ENCODE data around the gene PNKD.
"Not testable (repeated sequence)": the region's sequence is repeated elsewhere in the genome, so short reads cannot be mapped to it uniquely, and the experiment has no call there.

The PNKD gene

DNA sequence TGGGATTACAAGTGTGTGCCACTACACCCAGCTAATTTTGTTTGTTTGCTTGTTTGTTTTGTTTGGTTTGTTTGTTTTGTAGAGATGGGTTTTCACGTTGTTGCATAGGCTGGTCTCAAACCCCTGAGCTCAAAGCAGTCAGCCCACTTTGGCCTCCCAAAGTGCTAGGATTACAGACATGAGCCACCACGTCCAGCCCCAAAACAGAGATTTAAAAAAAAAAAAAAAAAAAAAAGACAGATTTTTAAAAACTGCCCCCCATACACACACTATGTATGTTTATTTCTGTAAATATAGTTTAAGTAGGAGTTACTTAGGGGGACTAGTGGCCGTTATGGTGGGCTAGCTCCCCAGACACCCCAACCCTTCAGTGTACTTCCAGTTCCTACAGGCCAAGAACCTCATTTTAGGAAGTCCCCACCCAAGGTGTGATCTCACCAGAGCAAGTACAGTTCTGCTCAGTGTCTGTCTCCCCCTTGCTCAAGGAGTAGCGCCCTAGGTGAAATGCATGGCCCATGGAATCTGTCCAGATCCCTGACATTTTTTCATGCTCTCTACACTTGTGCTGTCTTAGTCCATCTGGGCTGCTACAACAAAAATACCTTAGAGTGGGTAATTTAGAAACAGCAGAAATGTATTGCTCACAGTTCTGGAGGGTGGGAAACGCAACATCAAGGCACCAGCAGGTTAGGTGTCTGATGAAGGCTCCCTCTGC, 23.6 kb downstream of the PNKD start:
- no peak for DNase-seq

DNA sequence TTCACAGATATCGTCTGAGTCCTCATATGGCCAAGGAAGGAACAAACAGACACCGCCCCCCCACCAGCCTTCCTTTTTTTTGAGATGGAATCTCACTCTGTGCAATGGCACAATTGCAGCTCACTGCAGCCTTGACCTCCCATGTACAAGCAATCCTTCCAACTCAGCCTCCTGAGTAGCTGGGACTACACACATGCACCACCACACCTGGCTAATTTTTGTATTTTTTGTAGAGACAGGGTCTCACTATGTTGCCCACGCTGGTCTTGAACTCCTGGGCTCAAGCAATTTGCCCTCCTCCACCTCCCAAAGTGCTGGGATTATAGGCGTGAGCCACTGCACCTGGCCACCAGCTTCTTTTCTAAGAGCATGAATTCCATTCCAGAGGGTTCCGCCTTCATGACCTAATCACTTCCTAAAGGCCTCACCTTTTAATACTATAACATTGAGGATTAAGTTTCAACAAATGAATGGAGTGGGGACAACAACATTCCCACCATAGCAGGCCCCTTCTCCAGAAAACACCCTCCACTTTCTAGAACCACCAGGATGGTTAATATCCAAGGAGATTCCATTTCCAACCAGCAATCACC, 24.2 kb downstream of the PNKD start:
- no peak for DNase-seq

DNA sequence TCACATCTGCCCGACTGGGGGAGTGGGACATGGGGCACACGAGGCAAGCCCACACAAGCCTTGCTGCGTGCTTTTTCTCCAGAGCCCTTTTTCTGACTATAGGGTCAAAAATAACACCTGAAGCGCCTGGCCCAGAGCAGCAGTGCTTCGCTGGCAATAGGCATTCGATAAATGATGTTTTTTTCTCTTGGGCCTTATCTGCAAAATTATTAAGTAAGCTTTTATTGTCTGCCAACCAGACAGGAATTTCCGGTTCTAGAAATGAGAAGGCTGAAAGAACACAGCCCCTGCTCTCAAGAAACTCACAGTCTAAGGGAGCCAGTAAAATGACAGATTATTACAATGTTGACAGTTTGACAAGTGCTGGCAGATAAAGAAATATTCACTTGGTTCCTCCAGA, 24.7 kb downstream of the PNKD start:
- DNase-seq: no peak

DNA sequence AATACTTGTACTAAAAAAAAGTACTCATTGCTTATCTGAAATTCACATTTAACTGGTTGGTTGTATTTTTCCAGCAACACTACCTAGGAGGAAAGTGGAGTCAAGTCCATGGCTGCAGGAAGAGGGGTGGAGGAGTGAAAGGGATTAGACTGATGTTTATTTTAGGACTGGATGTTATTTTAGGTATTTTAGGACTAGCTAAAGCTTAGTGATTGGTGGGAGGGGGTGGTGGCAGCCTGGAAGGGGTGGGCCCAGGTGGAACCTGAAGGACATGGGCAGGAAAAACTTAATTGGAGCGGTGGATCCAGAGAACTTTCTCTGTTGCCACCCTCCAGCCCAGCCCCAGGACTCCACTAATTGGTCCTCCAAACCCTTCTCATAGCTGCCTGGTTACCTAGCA, 25.9 kb downstream of the PNKD start:
- no peak for DNase-seq

DNA sequence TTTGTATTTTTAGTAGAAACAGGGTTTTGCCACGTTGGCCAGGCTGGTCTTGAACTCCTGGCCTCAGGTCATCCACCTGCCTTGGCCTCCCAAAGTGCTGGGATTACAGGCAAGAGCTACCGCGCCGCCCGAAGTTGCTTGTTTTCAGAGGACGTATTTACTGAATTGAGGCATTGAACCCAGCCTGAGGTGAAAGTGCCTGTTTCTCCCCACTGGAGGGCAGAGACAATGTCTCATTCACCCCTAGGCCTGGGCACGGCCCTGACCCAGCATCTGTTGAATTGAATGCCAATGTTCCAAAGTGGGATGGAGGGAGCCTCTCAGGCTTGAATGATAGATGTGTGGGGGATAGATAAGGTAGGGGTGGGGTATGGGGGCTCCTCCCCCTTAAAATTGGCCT, 26.5 kb downstream of the PNKD start:
- DNase-seq: no peak

DNA sequence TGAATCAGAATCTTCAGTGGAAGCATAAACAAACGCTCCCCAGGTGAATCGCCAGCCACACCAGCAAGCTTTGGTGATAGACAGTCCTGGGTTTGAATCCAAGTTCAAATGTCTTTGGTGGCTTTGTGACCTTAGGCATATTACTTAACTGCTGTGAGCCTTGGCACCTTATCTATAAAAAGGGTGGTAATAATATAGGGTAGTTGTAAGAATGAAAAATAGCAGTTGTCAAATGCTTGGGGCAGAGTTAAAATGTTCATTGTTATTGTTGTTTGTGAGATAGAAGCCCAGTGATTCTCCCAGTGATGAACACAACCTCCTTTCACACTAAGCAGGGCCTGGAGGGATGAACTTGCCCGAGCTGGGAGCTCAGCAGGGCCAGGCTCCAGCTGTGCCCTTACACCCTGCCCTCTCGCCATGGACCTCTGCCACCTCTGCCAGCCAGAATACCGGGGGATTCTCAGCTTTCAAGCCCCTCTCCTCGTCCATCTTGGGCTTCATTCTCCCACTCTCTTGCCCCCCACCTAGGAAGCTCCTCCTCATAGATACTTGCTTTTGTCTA, 28.1 kb downstream of the PNKD start:
- DNase-seq: no peak

DNA sequence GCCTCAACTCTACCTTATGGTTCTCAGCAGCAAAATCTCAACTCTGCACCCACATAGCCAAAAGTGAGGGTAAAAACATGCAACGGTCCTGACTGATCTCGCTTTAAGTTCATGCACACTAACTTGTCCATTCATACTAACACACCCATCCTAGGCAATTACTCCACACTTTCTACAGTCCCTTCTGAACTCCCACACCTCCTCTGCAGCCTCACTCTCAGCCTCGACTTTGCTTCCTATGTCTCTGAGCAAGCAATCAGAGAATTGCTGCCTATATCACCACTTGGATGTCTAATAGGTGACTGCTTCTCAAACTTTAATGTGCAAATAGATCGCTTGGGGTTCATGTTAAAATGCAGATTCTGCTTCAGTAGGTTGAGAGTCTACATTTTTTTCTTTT, 29.8 kb downstream of the PNKD start:
- DNase-seq: no peak

DNA sequence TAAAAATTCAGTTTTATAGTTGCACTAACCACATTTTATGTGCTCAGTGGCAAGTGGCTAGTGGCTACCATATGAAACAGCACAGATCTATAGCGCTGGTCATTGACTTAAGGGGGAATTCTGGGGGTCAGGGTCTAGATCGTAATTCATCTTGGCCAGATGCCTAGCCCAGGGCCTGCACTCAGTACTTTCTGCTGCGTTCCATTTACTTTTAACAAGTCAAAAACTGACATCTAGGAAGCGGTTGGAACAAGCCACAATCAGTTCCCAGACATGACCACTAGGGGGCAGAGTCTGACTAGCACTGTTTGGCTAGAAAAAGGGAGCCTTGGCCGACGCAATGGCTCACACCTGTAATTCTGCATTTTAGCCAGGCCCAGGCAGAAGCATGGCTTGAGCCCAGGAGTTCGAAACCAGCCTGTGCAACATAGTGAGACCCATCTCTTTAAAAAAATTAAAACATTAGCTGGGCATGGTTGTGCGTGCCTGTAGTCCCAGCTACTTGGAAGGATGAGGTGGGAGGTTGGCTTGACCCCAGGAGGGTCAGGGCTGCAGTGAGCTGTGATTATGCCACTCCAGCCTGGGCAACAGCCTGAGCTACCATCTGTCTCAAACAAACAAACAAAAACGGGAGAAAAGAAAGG, 31.0 kb downstream of the PNKD start:
- peak; percentile 89 for DNase-seq

DNA sequence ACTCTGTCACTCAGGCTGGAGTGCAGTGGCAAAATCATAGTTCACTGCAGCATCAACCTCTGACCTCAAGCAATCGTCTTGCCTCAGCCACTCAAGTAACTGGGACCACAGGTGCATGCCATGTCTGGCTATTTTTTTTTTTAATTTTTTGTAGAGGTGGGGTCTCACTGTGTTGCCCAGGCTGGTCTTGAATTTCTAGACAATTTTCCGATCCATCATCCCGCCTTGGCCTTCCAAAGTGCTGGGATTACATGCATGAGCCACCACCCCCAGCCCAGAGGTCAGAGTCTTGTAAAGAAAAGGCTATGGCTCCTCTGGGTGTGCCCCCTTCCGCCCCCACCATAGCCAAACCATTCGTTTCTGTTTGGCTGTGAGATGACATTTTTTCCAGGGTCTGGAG, 35.1 kb downstream of the PNKD start:
- no peak for DNase-seq

DNA sequence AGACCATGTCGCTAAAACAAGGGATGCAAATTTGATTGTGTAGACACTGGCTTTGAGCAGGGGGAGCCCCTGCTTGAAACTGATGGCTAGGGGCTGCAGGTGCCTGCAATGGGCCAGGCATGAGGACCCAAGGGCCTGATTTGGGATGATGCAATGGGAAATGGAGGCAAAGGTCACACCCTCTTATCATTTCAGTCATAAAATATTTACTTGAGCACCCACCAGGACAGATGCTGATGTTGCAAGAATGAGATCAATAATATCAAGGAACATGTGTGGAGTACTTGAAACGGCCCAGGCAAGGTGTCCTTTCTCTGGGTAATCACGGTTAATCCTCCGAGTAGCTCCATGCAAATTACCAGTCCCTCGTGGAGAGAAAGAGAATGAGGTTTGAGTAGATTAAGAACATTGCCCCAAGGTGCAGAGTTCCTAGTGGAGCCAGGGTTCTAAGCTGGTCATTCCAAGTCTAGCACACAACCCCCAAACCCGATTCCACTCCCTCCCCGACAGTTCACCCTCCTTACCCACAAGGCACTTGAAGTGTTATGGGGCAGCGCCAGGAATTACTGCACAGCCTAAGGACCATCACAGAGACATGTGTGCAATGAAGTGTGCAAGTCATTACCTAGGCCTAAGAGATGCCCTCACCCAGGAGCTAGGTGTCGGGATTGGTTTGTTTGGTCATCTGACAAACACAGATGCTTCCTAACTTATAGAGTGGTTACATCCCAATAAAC, 36.0 kb downstream of the PNKD start:
- DNase-seq: no peak

DNA sequence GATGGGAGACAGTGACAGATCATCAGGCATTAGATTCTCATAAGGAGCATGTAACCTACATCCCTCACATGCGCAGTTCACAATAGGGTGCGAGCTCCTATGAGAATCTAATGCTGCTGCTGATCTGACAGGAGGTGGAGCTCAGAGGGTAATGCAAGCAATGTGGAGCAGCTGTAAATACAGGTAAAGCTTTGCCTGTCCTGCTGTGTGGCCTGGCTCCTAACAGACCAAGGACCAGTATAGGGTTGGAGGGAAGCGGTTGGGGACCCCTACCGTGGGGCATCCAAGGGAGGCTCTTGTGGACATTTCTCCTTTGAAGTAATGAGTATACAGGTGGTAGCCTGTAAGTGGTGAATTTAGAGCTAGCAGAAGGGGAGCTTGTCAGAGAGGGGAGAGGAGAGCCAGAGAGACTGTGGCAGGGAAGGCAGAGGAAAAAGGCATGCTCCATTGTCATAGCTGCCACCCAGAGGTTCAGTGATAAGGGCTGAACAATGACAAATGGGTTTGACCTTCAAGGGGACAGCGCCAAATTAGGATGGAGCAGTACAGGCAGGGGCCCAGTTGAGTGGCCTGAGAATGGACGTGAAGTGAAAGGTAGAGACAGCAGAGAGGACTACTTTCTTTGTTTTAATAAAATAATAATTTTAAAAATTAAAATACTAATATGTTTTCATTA, 37.2 kb downstream of the PNKD start:
- no peak for DNase-seq

DNA sequence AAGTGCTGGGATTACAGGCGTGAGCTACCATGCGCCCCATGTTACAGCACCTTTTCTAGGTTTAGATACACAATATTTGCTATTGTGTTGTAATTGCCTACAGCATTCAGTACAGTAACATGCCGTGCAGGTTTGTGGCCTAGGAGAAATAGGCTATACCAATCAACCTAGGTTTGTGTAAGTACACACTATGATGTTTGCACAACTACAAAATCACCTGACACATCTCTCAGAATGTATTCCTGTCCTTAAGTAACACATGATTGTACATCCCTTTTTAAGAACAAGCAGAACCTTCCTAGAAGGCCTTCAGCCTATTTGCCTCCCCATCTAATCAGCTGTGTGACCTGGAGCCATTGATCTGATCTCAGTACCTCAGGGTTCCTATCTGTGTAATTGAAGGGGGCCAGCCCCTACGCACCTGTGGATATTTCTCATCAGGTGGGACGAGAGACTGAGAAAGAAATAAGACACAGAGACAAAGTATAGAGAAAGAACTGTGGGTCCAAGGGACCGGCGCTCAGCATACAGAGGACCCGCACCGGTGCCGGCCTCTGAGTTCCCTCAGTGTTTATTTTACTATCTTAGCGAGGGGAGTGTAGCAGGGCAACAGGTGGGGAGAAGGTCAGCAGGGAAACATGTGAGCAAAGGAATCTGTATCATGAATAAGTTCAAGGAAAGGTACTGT, 40.7 kb downstream of the PNKD start:
- no peak for DNase-seq

DNA sequence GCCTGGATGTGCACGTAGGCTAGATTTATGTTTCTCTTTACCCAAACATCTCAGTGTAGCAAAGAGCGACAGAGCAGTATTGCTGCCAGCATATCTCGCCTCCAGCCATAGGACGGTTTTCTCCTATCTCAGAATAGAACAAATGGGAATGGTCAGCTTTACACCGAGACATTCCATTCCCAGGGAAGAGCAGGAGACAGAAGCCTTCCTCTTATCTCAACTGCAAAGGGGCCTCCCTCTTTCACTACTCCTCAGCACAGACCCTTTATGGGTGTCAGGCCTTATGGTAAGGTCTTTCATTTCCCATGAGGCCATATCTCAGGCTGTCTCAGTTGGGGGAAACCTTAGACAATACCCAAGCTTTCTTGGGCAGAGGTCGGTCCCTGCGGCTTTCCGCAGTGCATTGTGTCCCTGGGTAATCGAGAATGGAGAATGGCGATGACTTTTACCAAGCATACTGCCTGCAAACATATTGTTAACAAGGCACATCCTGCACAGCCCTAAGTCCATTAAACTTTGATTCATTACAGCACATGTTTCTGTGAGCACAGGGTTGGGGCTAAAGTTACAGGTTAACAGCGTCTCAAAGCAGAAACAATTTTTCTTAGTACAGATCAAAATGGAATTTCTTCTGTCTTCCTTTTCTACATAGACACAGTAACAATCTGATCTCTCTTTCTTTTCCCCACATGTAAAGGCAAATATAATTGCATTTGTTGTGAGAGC, 41.4 kb downstream of the PNKD start:
- DNase-seq: not testable (repeated sequence)

DNA sequence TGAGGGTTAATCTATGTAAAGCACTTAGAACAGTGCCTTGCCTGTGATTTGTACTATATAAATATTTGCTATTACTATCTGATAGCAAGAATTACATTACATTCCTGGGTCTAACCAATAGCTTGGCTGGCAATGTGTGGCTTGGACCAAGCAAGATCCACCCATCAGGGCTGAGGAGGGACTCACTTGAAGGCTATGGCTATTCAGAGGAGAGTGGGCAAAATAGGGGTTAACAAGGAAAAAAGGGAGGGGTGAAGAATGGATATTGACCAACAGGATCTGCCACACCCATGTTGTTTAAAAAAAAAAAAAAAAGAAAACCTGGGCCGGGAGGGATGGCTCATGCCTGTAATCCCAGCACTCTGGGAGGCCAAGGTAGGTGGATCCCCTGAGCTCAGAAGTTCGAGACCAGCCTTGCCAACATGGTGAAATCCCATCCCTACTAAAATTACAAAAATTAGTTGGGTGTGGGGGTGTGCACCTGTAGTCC, 42.0 kb downstream of the PNKD start:
- DNase-seq: no peak

DNA sequence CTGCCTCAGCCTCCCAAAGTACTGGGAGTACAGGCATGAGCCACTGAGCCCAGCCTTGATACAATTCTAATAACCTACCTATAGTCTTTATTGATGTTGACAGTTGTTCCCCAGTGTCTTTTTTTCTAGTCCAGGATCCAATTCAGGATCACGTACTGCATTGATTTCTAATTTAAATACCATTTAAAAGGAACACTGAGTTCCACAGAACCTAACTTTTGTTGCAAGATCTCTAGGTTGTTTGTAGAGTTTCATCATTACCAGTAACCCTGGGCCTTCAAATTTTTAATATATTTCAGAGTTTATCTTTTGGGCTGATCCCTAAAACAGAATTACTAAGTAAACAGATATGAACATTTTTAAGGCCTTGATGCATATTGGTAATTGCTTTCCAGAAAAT, 43.0 kb downstream of the PNKD start:
- no peak for DNase-seq

DNA sequence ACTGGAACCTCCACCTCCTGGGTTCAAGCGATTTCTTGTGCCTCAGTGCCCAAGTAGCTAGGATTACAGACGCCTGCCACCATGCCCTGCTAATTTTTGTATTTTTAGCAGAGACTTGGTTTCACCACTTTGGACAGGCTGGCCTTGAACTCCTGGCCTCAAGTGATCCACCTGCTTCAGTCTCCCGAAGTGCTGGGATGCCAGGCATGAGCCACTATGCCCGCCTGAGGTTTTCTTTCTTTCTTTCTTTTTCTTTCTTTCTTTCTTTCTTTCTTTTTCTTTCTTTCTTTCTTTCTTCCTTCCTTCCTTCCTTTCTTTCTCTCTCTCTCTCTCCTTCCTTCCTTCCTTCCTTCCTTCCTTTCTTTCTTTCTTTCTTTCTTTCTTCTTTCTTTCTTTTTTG, 44.4 kb downstream of the PNKD start:
- not testable (repeated sequence) for DNase-seq

DNA sequence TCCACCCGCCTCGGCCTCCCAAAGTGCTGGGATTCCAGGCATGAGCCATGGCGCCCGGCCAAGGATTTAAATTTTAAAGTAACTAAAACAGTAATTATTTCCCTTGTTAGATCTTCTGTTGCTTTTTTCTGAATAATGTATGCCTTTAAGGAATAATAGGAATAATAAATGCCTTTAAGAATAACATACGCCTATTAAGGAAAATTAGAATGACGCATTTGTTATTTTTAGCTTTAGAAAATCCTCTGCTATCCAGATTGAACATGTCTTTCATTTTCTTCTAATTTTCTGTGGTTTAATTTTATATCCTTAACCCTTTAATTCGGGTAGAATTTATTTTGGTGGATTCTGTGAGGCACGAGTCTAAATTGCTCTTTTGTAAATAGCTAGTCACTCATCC, 45.1 kb downstream of the PNKD start:
- no peak for DNase-seq

DNA sequence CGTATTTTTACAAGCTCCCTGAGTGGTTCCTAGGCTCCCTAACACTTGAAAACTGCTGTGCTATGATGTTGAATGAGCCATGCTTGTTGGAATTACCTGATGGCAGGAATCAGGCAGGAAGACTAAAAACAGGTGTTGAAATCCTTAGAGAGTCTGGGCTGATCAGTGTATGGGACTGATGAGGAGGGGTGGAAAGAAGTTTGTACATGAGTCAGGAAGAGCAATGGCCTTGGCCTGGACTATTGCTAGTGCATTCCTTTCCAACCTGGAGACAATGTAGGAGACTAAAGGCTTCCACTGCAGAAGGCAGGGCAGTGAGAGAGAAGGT, 46.9 kb downstream of the PNKD start:
- DNase-seq: no peak

DNA sequence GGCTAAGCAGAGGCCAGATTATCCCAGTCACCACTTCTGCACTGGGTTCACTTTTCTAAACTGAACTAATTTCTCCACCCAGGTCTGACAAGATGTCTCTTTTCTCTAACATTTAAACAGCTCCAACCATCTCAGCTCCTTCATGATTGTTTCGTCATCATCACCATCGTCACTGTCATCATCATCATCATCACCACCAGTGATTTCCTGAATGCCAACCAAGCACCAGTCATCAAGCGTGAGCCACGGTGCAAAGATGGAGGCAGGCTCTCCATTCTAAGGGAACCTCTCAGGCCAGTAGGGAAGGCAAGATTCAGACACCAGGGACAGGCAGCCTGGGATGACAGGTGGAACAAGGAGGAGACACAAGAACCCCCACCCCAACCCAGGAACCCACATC, 47.5 kb downstream of the PNKD start:
- no peak for DNase-seq

DNA sequence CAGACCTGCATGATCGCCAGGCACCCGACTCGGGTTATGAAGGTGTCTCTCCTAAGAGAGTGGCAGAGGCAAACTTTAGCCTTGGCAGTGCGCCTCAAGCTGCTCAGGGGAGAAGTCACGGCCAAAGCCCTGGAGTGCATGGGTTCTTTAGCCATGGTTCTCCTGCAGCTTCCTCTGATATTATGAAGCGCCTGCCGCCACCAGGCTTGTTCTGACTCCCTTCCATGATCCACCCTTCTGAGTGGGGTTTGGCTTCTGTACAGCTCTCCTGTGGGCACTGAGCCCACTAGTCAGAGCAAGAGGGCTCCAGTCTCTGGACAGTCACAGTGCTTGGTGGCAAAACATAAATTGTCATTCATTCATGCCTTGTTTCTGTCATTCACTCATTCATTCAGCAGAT, 47.9 kb downstream of the PNKD start:
- DNase-seq: no peak

DNA sequence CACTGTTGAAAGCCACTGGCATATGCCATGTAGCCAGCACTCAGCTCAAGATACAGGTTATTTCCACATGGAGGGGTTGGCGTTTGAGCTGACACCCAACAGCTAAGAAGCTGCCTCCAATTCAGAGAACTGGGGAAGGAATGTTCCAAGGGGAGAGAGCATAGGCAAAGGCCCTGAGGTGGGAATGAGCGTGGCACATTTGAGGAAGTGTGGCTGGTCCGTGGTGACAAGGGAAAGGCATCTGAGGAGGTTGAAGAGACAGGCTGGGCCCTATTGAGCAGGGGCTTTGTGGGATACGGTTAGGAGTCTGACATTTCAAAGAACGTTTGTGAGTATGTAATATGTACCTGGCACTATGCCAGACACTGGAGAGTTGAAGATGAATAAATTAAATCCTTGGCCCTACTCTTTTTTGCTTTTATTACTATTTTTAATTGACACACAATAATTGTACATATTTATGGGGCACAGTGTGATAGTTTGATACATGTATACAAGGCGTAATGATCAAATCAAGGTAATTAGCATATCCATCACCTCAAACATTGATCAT, 49.6 kb downstream of the PNKD start:
- DNase-seq: no peak
